ENCODE results near the gene ARHGEF4. TPM values are rescaled to one million over a fixed set of nuclear protein-coding genes. Genes with fewer than 3 reads are reported as not detected.
"Not testable (repeated sequence)": the region's sequence is repeated elsewhere in the genome, so short reads cannot be mapped to it uniquely, and the experiment has no call there.

ARHGEF4 gene
- polyA plus RNA-seq, 3 donors = 6.2 to 7.5 (median 6.5) TPM

- no peak for DNase-seq (ENCODE audit: low read depth in 3 of 3, low spot score in 2 of 3)
Measured at GRCh38 chr2:130882111-130882690, 45.5 kb downstream of the ARHGEF4 start.

GRCh38 chr2:130882991-130883390 lies 46.3 kb downstream of the ARHGEF4 start:
- DNase-seq (ENCODE audit: low read depth in 3 of 3, low spot score in 2 of 3) = no peak

GRCh38 chr2:130883496-130883895 lies 46.8 kb downstream of the ARHGEF4 start:
- DNase-seq (ENCODE audit: low read depth in 3 of 3, low spot score in 2 of 3) = no peak

GRCh38 chr2:130884013-130884412 lies 47.3 kb downstream of the ARHGEF4 start:
- DNase-seq (ENCODE audit: low read depth in 3 of 3, low spot score in 2 of 3) = no peak

- DNase-seq (ENCODE audit: low read depth in 3 of 3, low spot score in 2 of 3) = no peak
Measured at GRCh38 chr2:130884503-130884902, 47.8 kb downstream of the ARHGEF4 start.

- no peak for DNase-seq (ENCODE audit: low read depth in 3 of 3, low spot score in 2 of 3)
Measured at GRCh38 chr2:130887643-130888042, 50.9 kb downstream of the ARHGEF4 start.

GRCh38 chr2:130890941-130891669 lies 54.4 kb downstream of the ARHGEF4 start:
- no peak for DNase-seq (ENCODE audit: low read depth in 3 of 3, low spot score in 2 of 3)

GRCh38 chr2:130891966-130892365 lies 55.3 kb downstream of the ARHGEF4 start:
- DNase-seq (ENCODE audit: low read depth in 3 of 3, low spot score in 2 of 3) = no peak

GRCh38 chr2:130892793-130893785 lies 56.4 kb downstream of the ARHGEF4 start:
- no peak for DNase-seq (ENCODE audit: low read depth in 3 of 3, low spot score in 2 of 3)

- DNase-seq (ENCODE audit: low read depth in 3 of 3, low spot score in 2 of 3) = no peak
Measured at GRCh38 chr2:130894326-130894942, 57.7 kb downstream of the ARHGEF4 start.

GRCh38 chr2:130896813-130897212 lies 60.1 kb downstream of the ARHGEF4 start:
- DNase-seq (ENCODE audit: low read depth in 3 of 3, low spot score in 2 of 3) = no peak

GRCh38 chr2:130898553-130898952 lies 61.8 kb downstream of the ARHGEF4 start:
- DNase-seq (ENCODE audit: low read depth in 3 of 3, low spot score in 2 of 3) = no peak

- no peak for DNase-seq (ENCODE audit: low read depth in 3 of 3, low spot score in 2 of 3)
Measured at GRCh38 chr2:130899306-130899705, 62.6 kb downstream of the ARHGEF4 start.

- no peak for DNase-seq (ENCODE audit: low read depth in 3 of 3, low spot score in 2 of 3)
Measured at GRCh38 chr2:130901061-130901460, 64.3 kb downstream of the ARHGEF4 start.

- DNase-seq (ENCODE audit: low read depth in 3 of 3, low spot score in 2 of 3) = not testable (repeated sequence)
Measured at GRCh38 chr2:130901626-130902025, 64.9 kb downstream of the ARHGEF4 start.

GRCh38 chr2:130908832-130909231 lies 72.1 kb downstream of the ARHGEF4 start:
- no peak for DNase-seq (ENCODE audit: low read depth in 3 of 3, low spot score in 2 of 3)

- no peak for DNase-seq (ENCODE audit: low read depth in 3 of 3, low spot score in 2 of 3)
Measured at GRCh38 chr2:130910931-130911330, 74.2 kb downstream of the ARHGEF4 start.

GRCh38 chr2:130911482-130911881 lies 74.8 kb downstream of the ARHGEF4 start:
- DNase-seq (ENCODE audit: low read depth in 3 of 3, low spot score in 2 of 3) = no peak

- no peak for DNase-seq (ENCODE audit: low read depth in 3 of 3, low spot score in 2 of 3)
Measured at GRCh38 chr2:130911996-130912395, 75.3 kb downstream of the ARHGEF4 start.

- DNase-seq (ENCODE audit: low read depth in 3 of 3, low spot score in 2 of 3) = no peak
Measured at GRCh38 chr2:130912471-130912870, 75.8 kb downstream of the ARHGEF4 start.

- no peak for DNase-seq (ENCODE audit: low read depth in 3 of 3, low spot score in 2 of 3)
Measured at GRCh38 chr2:130913891-130914290, 77.2 kb downstream of the ARHGEF4 start.

All from right renal cortex interstitium (tissue), 3 donors.